ENCODE data around the gene FAM135A.

DNA sequence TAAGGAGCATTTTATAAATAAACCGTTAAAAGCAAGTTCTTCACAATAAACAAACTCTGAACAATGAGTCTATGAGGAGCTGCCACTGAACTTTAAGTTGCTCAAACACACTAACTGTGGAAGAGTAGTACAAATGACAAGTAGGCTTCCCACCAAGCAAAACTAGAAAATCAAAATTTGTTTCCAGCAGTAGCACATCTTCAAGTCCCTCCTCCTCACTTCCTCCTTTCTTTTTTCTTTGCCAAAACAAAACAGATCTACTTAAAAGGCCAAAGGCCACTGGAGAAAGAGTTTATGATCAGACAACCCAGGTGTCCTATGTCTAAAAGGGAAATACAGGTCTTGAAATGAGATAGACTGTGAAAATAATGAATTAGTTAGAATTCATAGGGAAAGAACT, 17.1 kb upstream of the FAM135A start:
- TF ChIP-seq, protein P1, sequence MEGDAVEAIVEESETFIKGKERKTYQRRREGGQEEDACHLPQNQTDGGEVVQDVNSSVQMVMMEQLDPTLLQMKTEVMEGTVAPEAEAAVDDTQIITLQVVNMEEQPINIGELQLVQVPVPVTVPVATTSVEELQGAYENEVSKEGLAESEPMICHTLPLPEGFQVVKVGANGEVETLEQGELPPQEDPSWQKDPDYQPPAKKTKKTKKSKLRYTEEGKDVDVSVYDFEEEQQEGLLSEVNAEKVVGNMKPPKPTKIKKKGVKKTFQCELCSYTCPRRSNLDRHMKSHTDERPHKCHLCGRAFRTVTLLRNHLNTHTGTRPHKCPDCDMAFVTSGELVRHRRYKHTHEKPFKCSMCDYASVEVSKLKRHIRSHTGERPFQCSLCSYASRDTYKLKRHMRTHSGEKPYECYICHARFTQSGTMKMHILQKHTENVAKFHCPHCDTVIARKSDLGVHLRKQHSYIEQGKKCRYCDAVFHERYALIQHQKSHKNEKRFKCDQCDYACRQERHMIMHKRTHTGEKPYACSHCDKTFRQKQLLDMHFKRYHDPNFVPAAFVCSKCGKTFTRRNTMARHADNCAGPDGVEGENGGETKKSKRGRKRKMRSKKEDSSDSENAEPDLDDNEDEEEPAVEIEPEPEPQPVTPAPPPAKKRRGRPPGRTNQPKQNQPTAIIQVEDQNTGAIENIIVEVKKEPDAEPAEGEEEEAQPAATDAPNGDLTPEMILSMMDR (IDR thresholded peaks at IDR 0.05): no peak
- no peak for TF ChIP-seq POLR2AphosphoS5 (IDR thresholded peaks at IDR 0.05)

Measured in suprapubic skin (tissue), 3 donors.